H9 (cell line): ENCODE data around the gene NLGN3. TPM values are rescaled to one million over a fixed set of nuclear protein-coding genes. Genes with fewer than 3 reads are reported as not detected.

Experiments used
- DNase-seq: peaks from one replicate; pipeline ENCODE4 v3.0.0-alpha.2; 2017
- H2AFZ ChIP-seq: one replicate; pipeline ENCODE4 v1.6.1; 2013; ENCODE audit warnings: mild to moderate bottlenecking, low read length, control low read depth, moderate library complexity
- H2AK5ac ChIP-seq: 2 replicates; pipeline ENCODE4 v1.6.1; 2013; ENCODE audit warnings: low read length, control low read depth, mixed read lengths; ENCODE audit not compliant: insufficient read length
- H2BK120ac ChIP-seq: one replicate; pipeline ENCODE4 v1.6.1; 2013; ENCODE audit warnings: low read depth, mild to moderate bottlenecking, low read length, control low read depth, inconsistent platforms; ENCODE audit not compliant: poor library complexity, severe bottlenecking
- H2BK12ac ChIP-seq: 2 replicates; pipeline ENCODE4 v1.6.1; 2013; ENCODE audit warnings: low read length, control low read depth, mixed read lengths, low read depth; ENCODE audit not compliant: insufficient read length
- H2BK15ac ChIP-seq: 2 replicates; pipeline ENCODE4 v1.6.1; 2013; ENCODE audit warnings: low read depth, low read length, control low read depth
- H2BK20ac ChIP-seq: one replicate; pipeline ENCODE4 v1.6.1; 2013; ENCODE audit warnings: low read depth, mild to moderate bottlenecking, low read length, control low read depth, inconsistent platforms; ENCODE audit not compliant: poor library complexity, severe bottlenecking
- H2BK5ac ChIP-seq: 2 replicates; pipeline ENCODE4 v1.6.1; 2013; ENCODE audit warnings: low read length, control low read depth, mixed read lengths; ENCODE audit not compliant: insufficient read length
- H3K14ac ChIP-seq: 2 replicates; pipeline ENCODE4 v1.6.1; 2013; ENCODE audit warnings: low read length, control low read depth; ENCODE audit not compliant: insufficient read depth
- H3K18ac ChIP-seq: 2 replicates; pipeline ENCODE4 v1.6.1; 2013; ENCODE audit warnings: low read depth, mild to moderate bottlenecking, mixed read lengths, low read length, control low read depth; ENCODE audit not compliant: insufficient read length
- H3K23ac ChIP-seq: 2 replicates; pipeline ENCODE4 v1.6.1; 2013; ENCODE audit warnings: low read length, control low read depth, mixed read lengths, low read depth; ENCODE audit not compliant: insufficient read length
- H3K23me2 ChIP-seq: 2 replicates; pipeline ENCODE4 v1.6.1; 2013; ENCODE audit warnings: low read depth, mild to moderate bottlenecking, mixed read lengths, low read length, control low read depth; ENCODE audit not compliant: insufficient read length, poor library complexity, severe bottlenecking
- H3K27ac ChIP-seq: 2 replicates; pipeline ENCODE4 v1.5.1; 2013; ENCODE audit warnings: low read length, control low read depth, mixed read lengths, low read depth; ENCODE audit not compliant: insufficient read length
- H3K27me3 ChIP-seq: 2 replicates; pipeline ENCODE4 v1.6.1; 2013; ENCODE audit warnings: low read length, control low read depth, inconsistent platforms; ENCODE audit not compliant: insufficient read depth
- H3K4ac ChIP-seq: 2 replicates; pipeline ENCODE4 v1.6.1; 2013; ENCODE audit warnings: low read depth, mild to moderate bottlenecking, control low read depth, inconsistent platforms, low read length, moderate library complexity
- H3K4me1 ChIP-seq: 2 replicates; pipeline ENCODE4 v1.6.1; 2013; ENCODE audit warnings: low read length, control low read depth, inconsistent platforms; ENCODE audit not compliant: insufficient read depth
- H3K4me2 ChIP-seq: 2 replicates; pipeline ENCODE4 v1.6.1; 2013; ENCODE audit warnings: low read length, control low read depth, mixed read lengths; ENCODE audit not compliant: insufficient read length, insufficient read depth
- H3K56ac ChIP-seq: 2 replicates; pipeline ENCODE4 v1.6.1; 2013; ENCODE audit warnings: low read depth, mild to moderate bottlenecking, mixed read lengths, low read length, control low read depth; ENCODE audit not compliant: insufficient read length
- H3K79me1 ChIP-seq: 2 replicates; pipeline ENCODE4 v1.6.1; 2013; ENCODE audit warnings: low read depth, mild to moderate bottlenecking, moderate library complexity, low read length, control low read depth, inconsistent platforms; ENCODE audit not compliant: insufficient read depth, poor library complexity, severe bottlenecking
- H3K79me2 ChIP-seq: 2 replicates; pipeline ENCODE4 v1.6.1; 2013; ENCODE audit warnings: low read length, control low read depth, inconsistent platforms; ENCODE audit not compliant: insufficient read depth
- H3K9ac ChIP-seq: 2 replicates; pipeline ENCODE4 v1.6.1; 2013; ENCODE audit warnings: low read length, control low read depth, mixed read lengths; ENCODE audit not compliant: insufficient read length; ENCODE audit errors: extremely low read depth
- H3K9me3 ChIP-seq: one replicate; pipeline ENCODE4 v1.6.1; 2013; ENCODE audit warnings: low read depth, low read length, inconsistent platforms; ENCODE audit not compliant: control insufficient read depth
- H3T11ph ChIP-seq: one replicate; pipeline ENCODE4 v1.6.1; 2013; ENCODE audit warnings: mild to moderate bottlenecking, low read length, control low read depth, inconsistent platforms
- H4K20me1 ChIP-seq: one replicate; pipeline ENCODE4 v1.6.1; 2013; ENCODE audit not compliant: control insufficient read depth, insufficient read length, insufficient read depth
- H4K5ac ChIP-seq: 2 replicates; pipeline ENCODE4 v1.6.1; 2013; ENCODE audit warnings: low read depth, mild to moderate bottlenecking, mixed read lengths, low read length, control low read depth; ENCODE audit not compliant: insufficient read length
- H4K8ac ChIP-seq: replicated peaks from 2 replicates; pipeline ENCODE4 v1.6.1; 2013; ENCODE audit warnings: low read length, control low read depth, mixed read lengths, low read depth; ENCODE audit not compliant: insufficient read length
- H4K91ac ChIP-seq: 2 replicates; pipeline ENCODE4 v1.6.1; 2013; ENCODE audit warnings: low read depth, mild to moderate bottlenecking, moderate library complexity, mixed read lengths, low read length, control low read depth; ENCODE audit not compliant: insufficient read length
- H3K27ac Mint-ChIP-seq, 3 experiments: 2 replicates in 2 of 3; 3 replicates in 1 of 3; pipeline ENCODE4 v1.8.0; 2020 to 2021; ENCODE audit warnings: mixed read lengths in 3 of 3, mild to moderate bottlenecking in 1 of 3, moderate library complexity in 1 of 3
- H3K27me3 Mint-ChIP-seq: 2 replicates; pipeline ENCODE4 v1.8.0; 2021; ENCODE audit warnings: low read depth, mild to moderate bottlenecking, moderate library complexity, mixed read lengths
- H3K36me3 Mint-ChIP-seq, 3 experiments: 2 replicates in 2 of 3; 3 replicates in 1 of 3; pipeline ENCODE4 v1.8.0; 2020 to 2021; ENCODE audit warnings: low read depth in 3 of 3, mixed read lengths in 3 of 3; ENCODE audit not compliant: insufficient read depth in 1 of 3
- H3K4me1 Mint-ChIP-seq, 2 experiments: 2 replicates each; pipeline ENCODE4 v1.8.0; 2020; ENCODE audit warnings: mixed read lengths in 2 of 2
- H3K4me3 Mint-ChIP-seq, 2 experiments: 2 replicates in 1 of 2; 3 replicates in 1 of 2; pipeline ENCODE4 v1.8.0; 2020 to 2021; ENCODE audit warnings: mild to moderate bottlenecking in 2 of 2, mixed read lengths in 2 of 2, moderate library complexity in 1 of 2
- H3K9me3 Mint-ChIP-seq, 2 experiments: 2 replicates in 1 of 2; 3 replicates in 1 of 2; pipeline ENCODE4 v1.8.0; 2020; ENCODE audit warnings: mild to moderate bottlenecking in 2 of 2, mixed read lengths in 2 of 2, moderate library complexity in 1 of 2
- WGBS: extraction: QIAGEN DNeasy Blood & Tissue Kit; methylation state at CpG from one replicate; pipeline ENCODE4 v1.1.7; 2013; ENCODE audit warnings: missing lambda C conversion rate, low lambda C conversion rate, mixed read lengths; ENCODE audit not compliant: insufficient read length; ENCODE audit errors: extremely low coverage; 5-methylcytosine and 5-hydroxymethylcytosine counted together
- total RNA-seq: library from RNA; stranded (reverse); gene quantifications from 2 replicates; pipeline ENCODE4 v1.2.1, GENCODE V29; 2021
- TF ChIP-seq, protein P1 (sequence below): fragments of 200-600 bp; sonication (generic); conservative IDR thresholded peaks from 3 replicates; pipeline ENCODE4 v1.8.0; 2021; ENCODE audit warnings: antibody characterized with exemption, mild to moderate bottlenecking

Gene NLGN3
- total RNA-seq, 1 experiment from 2014 or later, result 3.6 TPM

DNA sequence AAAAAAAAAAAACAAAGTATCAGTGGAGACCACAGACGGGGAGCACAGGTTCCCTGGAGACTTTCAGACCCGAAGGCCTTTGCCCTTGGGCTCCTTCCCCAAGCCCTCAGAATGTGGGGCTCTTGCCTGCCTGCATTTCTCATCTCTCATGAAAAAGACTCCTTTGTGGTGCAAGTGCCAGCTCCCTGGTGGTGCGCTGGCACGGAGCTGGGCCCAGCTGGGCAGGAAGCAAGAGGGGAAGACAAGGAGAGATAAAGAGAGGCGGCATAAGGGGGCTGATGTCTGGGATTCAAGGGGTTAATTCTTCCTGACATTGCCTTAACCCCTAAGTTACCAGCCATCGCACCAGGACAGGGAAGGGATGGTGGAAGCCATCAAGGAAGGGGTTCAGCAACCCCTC is 21.8 kb downstream of the NLGN3 start:
- H3K79me1 ChIP-seq, result no peaks in the 10 kb centered on the region
- H3T11ph ChIP-seq, result no peak overlapping the region
- H3K27ac ChIP-seq, result no peak overlapping the region
- no peak overlapping the region for H3K4ac ChIP-seq
- H3K4me1 ChIP-seq, result no peaks in the 10 kb centered on the region
- no peak overlapping the region for H2BK20ac ChIP-seq
- no peak overlapping the region for H3K4me2 ChIP-seq
- no peaks in the 10 kb centered on the region for H3K79me2 ChIP-seq
- no peak overlapping the region for H2AK5ac ChIP-seq
- no peak overlapping the region for H3K56ac ChIP-seq
- no peak overlapping the region for H2BK120ac ChIP-seq
- no peak overlapping the region for H3K23ac ChIP-seq
- Mint-ChIP-seq H3K9me3 (peaks cover 70 to 82% of the 10 kb centered on the region in 2 experiments), H3K27ac (no peak overlapping the region), H3K4me3 (no peak overlapping the region), H3K27me3 (peaks cover 4% of the 10 kb centered on the region), H3K4me1 (peaks cover 11 to 25% of the 10 kb centered on the region in 2 experiments), H3K36me3 (peaks cover 11 to 29% (median 13%) of the 10 kb centered on the region in 3 experiments)
- no peak overlapping the region for H2AFZ ChIP-seq
- TF ChIP-seq, protein P1, sequence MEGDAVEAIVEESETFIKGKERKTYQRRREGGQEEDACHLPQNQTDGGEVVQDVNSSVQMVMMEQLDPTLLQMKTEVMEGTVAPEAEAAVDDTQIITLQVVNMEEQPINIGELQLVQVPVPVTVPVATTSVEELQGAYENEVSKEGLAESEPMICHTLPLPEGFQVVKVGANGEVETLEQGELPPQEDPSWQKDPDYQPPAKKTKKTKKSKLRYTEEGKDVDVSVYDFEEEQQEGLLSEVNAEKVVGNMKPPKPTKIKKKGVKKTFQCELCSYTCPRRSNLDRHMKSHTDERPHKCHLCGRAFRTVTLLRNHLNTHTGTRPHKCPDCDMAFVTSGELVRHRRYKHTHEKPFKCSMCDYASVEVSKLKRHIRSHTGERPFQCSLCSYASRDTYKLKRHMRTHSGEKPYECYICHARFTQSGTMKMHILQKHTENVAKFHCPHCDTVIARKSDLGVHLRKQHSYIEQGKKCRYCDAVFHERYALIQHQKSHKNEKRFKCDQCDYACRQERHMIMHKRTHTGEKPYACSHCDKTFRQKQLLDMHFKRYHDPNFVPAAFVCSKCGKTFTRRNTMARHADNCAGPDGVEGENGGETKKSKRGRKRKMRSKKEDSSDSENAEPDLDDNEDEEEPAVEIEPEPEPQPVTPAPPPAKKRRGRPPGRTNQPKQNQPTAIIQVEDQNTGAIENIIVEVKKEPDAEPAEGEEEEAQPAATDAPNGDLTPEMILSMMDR, result no peak
- no peak overlapping the region for H4K8ac ChIP-seq
- H3K23me2 ChIP-seq, result no peaks in the 10 kb centered on the region
- no peak overlapping the region for H2BK15ac ChIP-seq
- H3K18ac ChIP-seq, result no peak overlapping the region
- no peak overlapping the region for H3K9ac ChIP-seq
- no peak overlapping the region for H4K91ac ChIP-seq
- no peak overlapping the region for H2BK5ac ChIP-seq
- no peaks in the 10 kb centered on the region for H4K20me1 ChIP-seq
- WGBS, result no CpG with 5 or more reads among the region's 6 CpGs
- H3K9me3 ChIP-seq, result peaks cover 38% of the 10 kb centered on the region
- H3K14ac ChIP-seq, result no peak overlapping the region
- no peak overlapping the region for H2BK12ac ChIP-seq
- H3K27me3 ChIP-seq, result no peaks in the 10 kb centered on the region
- no peak for DNase-seq
- H4K5ac ChIP-seq, result no peak overlapping the region
